CD4-positive, alpha-beta T cell (primary cell): ENCODE data around the gene MAGI1. TPM values are rescaled to one million over a fixed set of nuclear protein-coding genes. Genes with fewer than 3 reads are reported as not detected.

ENCODE experiments used
- ATAC-seq: fragments of 200-7000 bp; cut with Tn5 transposase; one replicate; pipeline ENCODE4 v1.10.0; 2022; ENCODE audit warnings: mild to moderate bottlenecking; ENCODE audit not compliant: poor library complexity
- CTCF ChIA-PET: fragments of 350-600 bp; sonication (Branson Sonifier 250); formaldehyde crosslinking; loops from one replicate; lab custom pipeline; 2021; ENCODE audit warnings: antibody characterized with exemption, inconsistent platforms; lab: Charles Lee
- POLR2A ChIA-PET: fragments of 350-600 bp; sonication (Branson Sonifier 250); formaldehyde crosslinking; loops from one replicate; lab custom pipeline; 2021; ENCODE audit warnings: antibody characterized with exemption, inconsistent platforms; lab: Charles Lee
- DNase-seq, 14 experiments: peaks; one replicate each; pipeline ENCODE4 v3.0.0-alpha.2; 2013 to 2020; ENCODE audit warnings: mixed read lengths in 2 of 14
- H3K27ac ChIP-seq, 2 donors: one replicate each; pipeline versions ENCODE4 v1.5.1 to v1.7.0; 2013; ENCODE audit warnings: low read length in 2 of 2, low read depth in 1 of 2, mild to moderate bottlenecking in 1 of 2
- H3K27me3 ChIP-seq, 2 experiments: 1 replicate in 1 of 2; 2 replicates in 1 of 2; pipeline versions ENCODE4 v1.6.1 to v1.7.0; 2013; ENCODE audit warnings: low read length in 2 of 2, control low read depth in 1 of 2, mild to moderate bottlenecking in 1 of 2, moderate library complexity in 1 of 2; ENCODE audit not compliant: insufficient read depth in 2 of 2, control insufficient read depth in 1 of 2
- H3K36me3 ChIP-seq: one replicate; pipeline ENCODE4 v1.6.1; 2013; ENCODE audit warnings: low read length, control low read depth; ENCODE audit not compliant: insufficient read depth
- H3K4me1 ChIP-seq: one replicate; pipeline ENCODE4 v1.6.1; 2013; ENCODE audit warnings: low read length, control low read depth; ENCODE audit not compliant: insufficient read depth
- H3K4me3 ChIP-seq: one replicate; pipeline ENCODE4 v1.5.1; 2013; ENCODE audit warnings: mild to moderate bottlenecking, low read length, moderate library complexity
- H3K9me3 ChIP-seq, 2 experiments: 1 replicate in 1 of 2; 2 replicates in 1 of 2; pipeline versions ENCODE4 v1.6.1 to v1.7.0; 2013; ENCODE audit warnings: low read length in 2 of 2, mild to moderate bottlenecking in 2 of 2, control low read depth in 1 of 2, moderate library complexity in 1 of 2; ENCODE audit not compliant: control insufficient read depth in 1 of 2, insufficient read depth in 1 of 2
- H3K27ac Mint-ChIP-seq: one replicate; pipeline ENCODE4 v1.8.0; 2020; ENCODE audit warnings: mixed read lengths
- H3K27me3 Mint-ChIP-seq: one replicate; pipeline ENCODE4 v1.8.0; 2021; ENCODE audit warnings: mixed read lengths
- H3K36me3 Mint-ChIP-seq: one replicate; pipeline ENCODE4 v1.8.0; 2021; ENCODE audit warnings: low read depth, mixed read lengths
- H3K4me1 Mint-ChIP-seq: one replicate; pipeline ENCODE4 v1.8.0; 2021; ENCODE audit warnings: low read depth, mixed read lengths
- H3K4me3 Mint-ChIP-seq: one replicate; pipeline ENCODE4 v1.8.0; 2020; ENCODE audit warnings: mild to moderate bottlenecking, mixed read lengths
- H3K9me3 Mint-ChIP-seq: one replicate; pipeline ENCODE4 v1.8.0; 2020; ENCODE audit warnings: mixed read lengths
- intact Hi-C, 2 experiments: fragments of 100-400 bp; cut with DNase I in 1 of 2; cut with micrococcal nuclease in 1 of 2; formaldehyde crosslinking; loops; one replicate each; pipeline versions ENCODE4 v1.15.1 to v1.9.0; 2023 to 2025; cut with DNase I, micrococcal nuclease
- total RNA-seq, 174 experiments: library from RNA in 2 of 174; stranded (reverse) in 2 of 174; gene quantifications; one replicate each; pipeline ENCODE4 v1.2.3 and lab custom pipeline; 2021 to 2026
- TF ChIP-seq, protein P1 (sequence below): fragments of 200-600 bp; IDR thresholded peaks from one replicate; pipeline ENCODE4 v1.8.0; 2022; ENCODE audit warnings: antibody characterized with exemption, mild to moderate bottlenecking

The MAGI1 gene
- total RNA-seq, 2 experiments from 2014 or later = not detected

DNA sequence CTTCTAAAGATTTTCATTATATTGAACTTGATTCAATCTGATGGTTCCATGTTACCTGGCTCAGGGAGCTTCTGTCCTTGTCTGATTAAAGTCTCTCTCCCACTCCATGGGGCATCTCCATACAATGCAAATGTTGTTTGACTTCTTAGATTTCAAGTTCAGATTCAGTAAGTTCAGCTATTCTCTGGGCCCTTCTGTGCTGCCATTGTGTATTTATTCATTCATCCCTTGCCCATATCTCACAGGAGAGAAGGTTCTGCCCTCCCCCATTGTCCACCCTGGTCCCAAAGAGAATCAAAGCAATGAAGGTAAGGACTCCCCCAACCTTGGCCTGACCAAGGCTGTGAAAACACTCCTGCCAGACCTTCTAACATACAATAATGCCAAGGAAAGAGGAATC lies 669.9 kb downstream of the MAGI1 start:
- intact Hi-C loops = no loop called here
- no peaks in the 10 kb centered on the region for H3K27me3 ChIP-seq
- no peak overlapping the region for H3K27ac ChIP-seq
- no peak overlapping the region for H3K4me3 ChIP-seq
- Mint-ChIP-seq H3K9me3 (peaks cover 19% of the 10 kb centered on the region), H3K4me1 (no peaks in the 10 kb centered on the region), H3K27ac (no peak overlapping the region), H3K27me3 (no peaks in the 10 kb centered on the region), H3K4me3 (no peak overlapping the region), H3K36me3 (no peaks in the 10 kb centered on the region)
- ChIA-PET POLR2A (no interaction called here), CTCF (no interaction called here)
- TF ChIP-seq, protein P1, sequence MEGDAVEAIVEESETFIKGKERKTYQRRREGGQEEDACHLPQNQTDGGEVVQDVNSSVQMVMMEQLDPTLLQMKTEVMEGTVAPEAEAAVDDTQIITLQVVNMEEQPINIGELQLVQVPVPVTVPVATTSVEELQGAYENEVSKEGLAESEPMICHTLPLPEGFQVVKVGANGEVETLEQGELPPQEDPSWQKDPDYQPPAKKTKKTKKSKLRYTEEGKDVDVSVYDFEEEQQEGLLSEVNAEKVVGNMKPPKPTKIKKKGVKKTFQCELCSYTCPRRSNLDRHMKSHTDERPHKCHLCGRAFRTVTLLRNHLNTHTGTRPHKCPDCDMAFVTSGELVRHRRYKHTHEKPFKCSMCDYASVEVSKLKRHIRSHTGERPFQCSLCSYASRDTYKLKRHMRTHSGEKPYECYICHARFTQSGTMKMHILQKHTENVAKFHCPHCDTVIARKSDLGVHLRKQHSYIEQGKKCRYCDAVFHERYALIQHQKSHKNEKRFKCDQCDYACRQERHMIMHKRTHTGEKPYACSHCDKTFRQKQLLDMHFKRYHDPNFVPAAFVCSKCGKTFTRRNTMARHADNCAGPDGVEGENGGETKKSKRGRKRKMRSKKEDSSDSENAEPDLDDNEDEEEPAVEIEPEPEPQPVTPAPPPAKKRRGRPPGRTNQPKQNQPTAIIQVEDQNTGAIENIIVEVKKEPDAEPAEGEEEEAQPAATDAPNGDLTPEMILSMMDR = no peak
- no peak for ATAC-seq
- DNase-seq = no peak
- no peaks in the 10 kb centered on the region for H3K36me3 ChIP-seq
- no peaks in the 10 kb centered on the region for H3K4me1 ChIP-seq
- peaks cover 0 to 5% of the 10 kb centered on the region in 2 experiments for H3K9me3 ChIP-seq

DNA sequence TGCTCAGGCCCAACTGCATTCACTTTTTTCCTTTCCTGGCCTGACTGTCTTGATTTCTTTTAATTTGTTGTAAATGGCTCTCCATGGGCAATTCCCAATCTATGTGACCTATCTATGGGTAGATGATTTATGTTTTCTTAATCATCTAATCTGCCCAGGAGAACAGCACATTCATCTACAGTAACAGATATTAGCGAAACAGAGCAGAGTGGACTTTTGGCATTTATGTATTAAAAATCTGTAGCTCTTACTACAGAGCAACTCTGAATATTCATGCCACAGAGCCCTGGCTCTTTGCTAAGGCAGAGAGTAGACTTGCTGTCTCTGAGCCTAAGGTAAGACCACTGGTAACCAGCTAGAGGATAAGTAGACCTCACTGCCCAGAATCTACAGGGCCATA lies 676.0 kb downstream of the MAGI1 start:
- H3K4me3 Mint-ChIP-seq = no peak overlapping the region
- peaks cover 5% of the 10 kb centered on the region for H3K27me3 Mint-ChIP-seq
- H3K4me1 Mint-ChIP-seq = no peaks in the 10 kb centered on the region
- no peak overlapping the region for H3K27ac Mint-ChIP-seq
- no peaks in the 10 kb centered on the region for H3K9me3 ChIP-seq
- no peaks in the 10 kb centered on the region for H3K36me3 Mint-ChIP-seq
- H3K27me3 ChIP-seq = peaks cover 0 to 6% of the 10 kb centered on the region in 2 experiments
- H3K4me3 ChIP-seq = no peak overlapping the region
- TF ChIP-seq, protein P1 = no peak
- POLR2A ChIA-PET = no interaction called here
- H3K27ac ChIP-seq = no peak overlapping the region
- CTCF ChIA-PET = interaction anchor here (0.8 kb wide), 1 partner anchor 18 kb away, joined by 3 read pairs; no protein-coding TSS in a partner anchor
- peaks cover 1% of the 10 kb centered on the region for H3K9me3 Mint-ChIP-seq
- ATAC-seq (no peak), DNase-seq (no peak)
- H3K36me3 ChIP-seq = no peaks in the 10 kb centered on the region
- H3K4me1 ChIP-seq = no peaks in the 10 kb centered on the region
- intact Hi-C loops = no loop called here

DNA sequence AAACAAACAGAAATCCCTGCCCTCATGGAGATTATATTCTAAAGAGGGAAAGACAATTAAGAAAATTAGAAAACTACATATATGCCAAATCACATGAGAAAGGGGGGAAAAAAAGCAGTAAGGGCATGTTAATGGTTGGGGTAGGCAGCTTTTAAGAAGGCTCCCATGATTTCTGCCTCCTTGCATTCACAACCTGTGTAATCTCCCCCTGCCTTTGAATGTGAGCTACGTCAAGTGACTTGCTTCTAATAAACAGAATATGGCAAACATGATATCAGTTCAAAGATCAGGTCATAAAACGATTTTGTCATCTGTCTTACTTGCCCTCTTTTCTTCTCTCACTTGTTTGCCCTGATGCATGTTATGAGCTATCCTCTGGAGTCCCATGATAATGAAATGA lies 677.3 kb downstream of the MAGI1 start:
- Mint-ChIP-seq H3K27me3 (peaks cover 11% of the 10 kb centered on the region), H3K27ac (no peak overlapping the region), H3K36me3 (no peaks in the 10 kb centered on the region), H3K4me3 (no peak overlapping the region), H3K4me1 (no peaks in the 10 kb centered on the region), H3K9me3 (peaks cover 1% of the 10 kb centered on the region)
- ChIA-PET CTCF (no interaction called here), POLR2A (no interaction called here)
- Histone ChIP-seq H3K4me1 (no peaks in the 10 kb centered on the region), H3K9me3 (peaks cover 0 to 7% of the 10 kb centered on the region in 2 experiments), H3K36me3 (no peaks in the 10 kb centered on the region), H3K27ac (no peak overlapping the region), H3K4me3 (no peak overlapping the region), H3K27me3 (peaks cover 0 to 6% of the 10 kb centered on the region in 2 experiments)
- ATAC-seq (no peak), DNase-seq (no peak)
- TF ChIP-seq, protein P1 = no peak
- intact Hi-C loops = no loop called here
